GM18520 (cell line): ENCODE data around the gene MTR.

Experiments
- ATAC-seq: cut with Tn5 transposase; IDR thresholded peaks from one replicate; pipeline ENCODE4 v1.9.1; 2021; ENCODE audit not compliant: unreplicated experiment

MTR gene

GRCh38 chr1:236774926-236775325, 20.2 kb upstream of the MTR start:
- no peak for ATAC-seq

GRCh38 chr1:236779312-236779711, 15.8 kb upstream of the MTR start:
- no peak for ATAC-seq

- no peak for ATAC-seq
These were observed 9.6 kb upstream of the MTR start for GRCh38 chr1:236785477-236785876.

GRCh38 chr1:236786453-236786852, 8.6 kb upstream of the MTR start:
- ATAC-seq = no peak

GRCh38 chr1:236794585-236795034, 482 bp upstream of the MTR start:
- no peak for ATAC-seq

- no peak for ATAC-seq
These were observed 920 bp downstream of the MTR start for GRCh38 chr1:236795757-236796667.

GRCh38 chr1:236799001-236799400, 3.9 kb downstream of the MTR start:
- ATAC-seq = no peak

GRCh38 chr1:236800002-236800620, 5.0 kb downstream of the MTR start:
- no peak for ATAC-seq

GRCh38 chr1:236800623-236801022, 5.5 kb downstream of the MTR start:
- no peak for ATAC-seq

GRCh38 chr1:236802264-236802663, 7.2 kb downstream of the MTR start:
- ATAC-seq = no peak

GRCh38 chr1:236806634-236807033, 11.5 kb downstream of the MTR start:
- ATAC-seq = no peak

GRCh38 chr1:236808005-236808404, 12.9 kb downstream of the MTR start:
- ATAC-seq = no peak

- ATAC-seq = no peak
These were observed 13.6 kb downstream of the MTR start for GRCh38 chr1:236808564-236809130.

GRCh38 chr1:236809148-236809547, 14.1 kb downstream of the MTR start:
- ATAC-seq = no peak

- no peak for ATAC-seq
These were observed 14.9 kb downstream of the MTR start for GRCh38 chr1:236810018-236810417.

GRCh38 chr1:236812334-236813030, 17.4 kb downstream of the MTR start:
- ATAC-seq = no peak

GRCh38 chr1:236815941-236816340, 20.8 kb downstream of the MTR start:
- no peak for ATAC-seq

- ATAC-seq = no peak
These were observed 24.8 kb downstream of the MTR start for GRCh38 chr1:236819856-236820255.

- no peak for ATAC-seq
These were observed 26.1 kb downstream of the MTR start for GRCh38 chr1:236821091-236821627.

GRCh38 chr1:236823559-236823958, 28.5 kb downstream of the MTR start:
- ATAC-seq = no peak

- no peak for ATAC-seq
These were observed 34.0 kb downstream of the MTR start for GRCh38 chr1:236829085-236829484.
